Fibroblast of pulmonary artery (primary cell): Measurements from ENCODE around the gene TARS3.

ENCODE experiments used
- DNase-seq: peaks from one replicate; pipeline ENCODE4 v3.0.0-alpha.2; 2010; ENCODE audit warnings: low read depth
- H3K4me3 ChIP-seq: replicated peaks from 2 replicates; pipeline ENCODE4 v1.5.1; 2011; ENCODE audit warnings: low read depth, mild to moderate bottlenecking, control low read depth, low read length, moderate library complexity
- TF ChIP-seq, protein P1 (sequence below): IDR thresholded peaks from 2 replicates; pipeline ENCODE4 v1.5.1; 2011; ENCODE audit warnings: mild to moderate bottlenecking, control low read depth, low read length, inconsistent platforms; ENCODE audit errors: missing control alignments

The TARS3 gene

DNA sequence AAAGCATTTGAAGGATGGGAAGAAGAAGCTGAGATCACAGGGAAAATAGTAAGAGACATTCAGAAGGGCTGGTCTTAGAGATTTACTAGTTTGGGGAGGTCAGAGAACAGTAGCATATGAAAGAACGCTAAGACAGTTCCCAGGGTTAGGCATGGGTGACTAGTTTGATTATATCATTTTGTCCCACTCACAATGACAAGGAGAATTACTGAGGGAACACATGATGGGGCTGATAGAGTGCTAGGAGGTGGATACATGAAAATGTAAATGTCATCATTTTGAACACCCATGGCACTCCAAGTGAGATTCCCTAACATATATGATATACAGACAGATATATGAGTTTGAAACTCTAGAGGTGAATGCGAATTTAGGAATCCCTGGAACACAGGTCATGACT is 9.3 kb upstream of the TARS3 start:
- H3K4me3 ChIP-seq = no peak overlapping the region
- TF ChIP-seq, protein P1, sequence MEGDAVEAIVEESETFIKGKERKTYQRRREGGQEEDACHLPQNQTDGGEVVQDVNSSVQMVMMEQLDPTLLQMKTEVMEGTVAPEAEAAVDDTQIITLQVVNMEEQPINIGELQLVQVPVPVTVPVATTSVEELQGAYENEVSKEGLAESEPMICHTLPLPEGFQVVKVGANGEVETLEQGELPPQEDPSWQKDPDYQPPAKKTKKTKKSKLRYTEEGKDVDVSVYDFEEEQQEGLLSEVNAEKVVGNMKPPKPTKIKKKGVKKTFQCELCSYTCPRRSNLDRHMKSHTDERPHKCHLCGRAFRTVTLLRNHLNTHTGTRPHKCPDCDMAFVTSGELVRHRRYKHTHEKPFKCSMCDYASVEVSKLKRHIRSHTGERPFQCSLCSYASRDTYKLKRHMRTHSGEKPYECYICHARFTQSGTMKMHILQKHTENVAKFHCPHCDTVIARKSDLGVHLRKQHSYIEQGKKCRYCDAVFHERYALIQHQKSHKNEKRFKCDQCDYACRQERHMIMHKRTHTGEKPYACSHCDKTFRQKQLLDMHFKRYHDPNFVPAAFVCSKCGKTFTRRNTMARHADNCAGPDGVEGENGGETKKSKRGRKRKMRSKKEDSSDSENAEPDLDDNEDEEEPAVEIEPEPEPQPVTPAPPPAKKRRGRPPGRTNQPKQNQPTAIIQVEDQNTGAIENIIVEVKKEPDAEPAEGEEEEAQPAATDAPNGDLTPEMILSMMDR = no peak
- no peak for DNase-seq

DNA sequence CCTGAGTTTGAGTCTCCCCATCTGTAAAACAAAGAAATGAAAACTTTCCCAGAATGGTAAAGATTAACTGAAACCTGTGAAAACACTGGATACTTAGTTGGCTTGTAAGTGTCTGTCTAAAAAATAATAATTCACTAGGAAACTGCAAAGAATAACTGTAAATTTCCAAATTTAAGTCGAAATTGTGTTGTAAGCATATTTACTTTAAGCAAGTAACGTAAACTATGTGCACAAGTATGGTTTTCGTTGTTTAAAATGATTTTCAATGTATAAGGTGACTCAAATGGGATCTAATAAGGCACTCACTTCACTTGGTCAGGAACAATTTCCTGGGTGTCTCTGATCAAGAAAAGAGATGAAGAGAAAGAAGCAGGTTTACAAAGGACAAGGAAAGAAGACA is 8.5 kb upstream of the TARS3 start:
- DNase-seq = no peak
- TF ChIP-seq, protein P1 = no peak
- no peak overlapping the region for H3K4me3 ChIP-seq

DNA sequence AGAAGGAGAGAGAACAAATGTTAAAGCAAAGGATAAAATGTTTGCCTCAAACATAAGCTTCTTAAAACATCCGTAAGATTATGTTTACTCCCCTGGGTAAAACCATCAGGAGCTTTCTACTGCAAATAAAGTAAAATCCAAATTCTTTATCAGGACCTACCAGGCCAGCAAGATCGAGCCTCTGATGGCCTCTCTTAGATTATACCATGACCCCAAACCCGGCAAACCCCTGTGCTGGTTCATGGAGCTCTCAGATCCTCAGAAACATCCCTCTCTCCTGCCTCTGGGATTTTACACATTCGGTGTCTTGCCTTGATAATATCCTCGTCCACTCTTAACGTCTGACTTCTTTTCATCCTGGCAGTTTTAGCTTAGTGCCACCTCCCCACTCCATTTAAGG is 7.5 kb upstream of the TARS3 start:
- H3K4me3 ChIP-seq = no peak overlapping the region
- TF ChIP-seq, protein P1 = no peak
- no peak for DNase-seq

DNA sequence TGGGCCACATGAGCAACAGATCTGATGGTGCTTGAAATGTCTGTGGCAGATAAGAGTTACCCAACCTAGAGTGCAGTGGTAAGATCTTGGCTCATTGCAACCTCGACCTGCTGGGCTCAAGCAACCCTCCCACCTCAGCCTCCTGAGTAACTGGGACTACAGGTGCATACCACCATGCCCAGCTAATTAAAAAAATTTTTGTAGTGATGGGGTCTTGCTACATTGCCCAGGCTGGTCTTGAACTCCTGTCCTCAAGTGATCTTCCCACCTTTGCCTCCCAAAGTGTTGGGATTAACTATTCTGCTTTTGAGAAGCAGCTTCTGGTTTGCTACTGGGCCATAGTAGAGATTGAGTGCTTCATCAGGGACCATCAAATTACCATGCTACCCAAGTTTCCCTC is 2.9 kb upstream of the TARS3 start:
- TF ChIP-seq, protein P1 = no peak
- H3K4me3 ChIP-seq = no peak overlapping the region
- DNase-seq = no peak

DNA sequence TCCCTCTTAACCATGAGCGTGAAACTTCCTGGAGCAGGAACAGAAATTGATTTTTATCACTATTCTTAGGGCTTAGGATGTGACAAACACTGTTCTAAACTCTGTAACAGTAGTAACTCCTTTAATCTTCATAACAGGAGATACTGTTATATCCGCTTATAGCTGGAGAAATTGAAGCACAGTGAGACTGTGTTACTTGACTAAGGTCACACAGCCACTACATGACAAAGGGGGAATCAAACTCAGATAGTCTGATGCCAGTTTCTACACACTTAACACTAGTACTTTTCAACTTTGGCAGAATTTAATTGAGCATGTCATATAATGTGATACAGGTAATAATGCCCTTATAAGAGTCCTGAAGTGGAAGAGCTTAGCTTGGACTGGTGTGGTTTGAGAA is 800 bp upstream of the TARS3 start:
- no peak for DNase-seq
- TF ChIP-seq, protein P1 = no peak
- H3K4me3 ChIP-seq = no peak overlapping the region

DNA sequence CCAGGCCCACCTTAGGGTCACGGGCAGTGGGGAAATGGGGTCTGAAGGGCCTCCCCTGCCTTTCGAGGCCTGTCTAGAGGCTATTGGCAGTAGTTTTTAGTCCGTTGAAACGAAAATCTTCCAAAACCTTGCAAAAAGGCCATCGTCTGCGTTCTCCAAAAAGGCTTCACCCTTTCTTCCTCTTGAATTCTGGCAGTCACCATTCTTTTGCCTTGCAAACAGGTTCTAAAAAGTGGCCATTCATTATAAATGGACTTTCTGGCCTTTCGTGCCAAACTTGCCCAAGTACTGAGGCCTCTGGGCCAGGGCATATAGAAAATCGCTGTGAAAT is 367 bp upstream of the TARS3 start:
- peak overlapping the region; percentile 33 for H3K4me3 ChIP-seq
- DNase-seq = no peak
- TF ChIP-seq, protein P1 = no peak

DNA sequence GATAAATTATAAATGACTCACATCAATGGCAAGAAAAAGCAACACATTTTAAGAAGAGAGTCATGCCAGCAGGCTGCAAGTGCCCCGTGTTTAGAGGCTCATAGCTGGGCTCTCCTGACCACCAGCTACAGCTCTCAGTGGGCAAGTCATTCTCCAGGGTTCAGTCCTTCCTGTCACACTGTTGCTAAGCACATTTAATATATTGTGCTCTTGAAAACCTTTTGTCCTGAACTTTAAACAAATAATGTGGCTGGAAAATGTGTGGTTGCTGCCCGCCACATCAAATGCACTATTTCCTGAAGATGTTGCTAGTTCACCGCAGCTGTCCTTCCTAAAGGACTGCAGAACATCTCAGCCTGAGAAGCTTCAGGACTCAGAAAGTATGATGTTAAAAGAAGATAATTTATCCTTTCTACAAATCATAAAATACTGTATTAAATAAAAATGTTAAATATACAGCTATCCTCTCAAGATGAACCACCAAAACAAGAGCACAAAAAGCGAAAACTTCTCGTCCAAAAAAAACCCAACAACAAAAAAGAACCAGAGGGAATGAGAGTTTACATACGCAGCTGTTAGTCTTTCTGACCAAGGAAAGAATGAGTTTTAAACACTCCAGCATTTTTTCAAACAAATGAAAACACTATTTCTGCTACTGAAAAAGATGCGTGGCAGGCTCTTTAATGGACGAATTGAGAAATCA is 951 bp downstream of the TARS3 start:
- DNase-seq = peak; percentile 12
- H3K4me3 ChIP-seq = peak overlapping the region; percentile 61

More for the DNA sequence above, 951 bp downstream of the TARS3 start:
- TF ChIP-seq, protein P1 = no peak
